Neural cell (in vitro differentiated cells): ENCODE measurements around the gene ERRFI1. TPM values are rescaled to one million over a fixed set of nuclear protein-coding genes. Genes with fewer than 3 reads are reported as not detected.

Source experiments
- H2AFZ ChIP-seq: fragments of 200-600, 300-800 bp; sonication (generic), shearing (Covaris generic); 2 replicates; pipeline ENCODE4 v1.6.0; 2014; ENCODE audit warnings: low read depth, mild to moderate bottlenecking, antibody characterized with exemption, low read length, moderate library complexity
- H3F3A ChIP-seq: fragments of 200-600 bp; shearing (Covaris generic); 2 replicates; pipeline ENCODE4 v1.6.1; 2016; ENCODE audit warnings: mild to moderate bottlenecking, moderate library complexity, mixed read lengths, antibody characterized with exemption, low read length; ENCODE audit not compliant: insufficient read depth, poor library complexity, severe bottlenecking
- H3K27ac ChIP-seq: fragments of 200-600, 300-800 bp; sonication (generic), shearing (Covaris generic); 2 replicates; pipeline ENCODE4 v1.5.1; 2014; ENCODE audit warnings: mild to moderate bottlenecking, low read length, moderate library complexity
- H3K27me3 ChIP-seq: fragments of 300-800, 200-600 bp; sonication (generic), shearing (Covaris generic); 2 replicates; pipeline ENCODE4 v1.6.0; 2014; ENCODE audit warnings: mild to moderate bottlenecking, low read depth, low read length, moderate library complexity; ENCODE audit not compliant: insufficient read depth
- H3K36me3 ChIP-seq: fragments of 300-800, 200-600 bp; sonication (generic), shearing (Covaris generic); 2 replicates; pipeline ENCODE4 v1.5.1; 2014; ENCODE audit warnings: mild to moderate bottlenecking, antibody characterized with exemption, low read length, moderate library complexity; ENCODE audit not compliant: insufficient read depth
- H3K4me2 ChIP-seq: fragments of 300-800, 200-600 bp; sonication (generic), shearing (Covaris generic); 2 replicates; pipeline ENCODE4 v1.6.0; 2014; ENCODE audit warnings: mild to moderate bottlenecking, low read length
- H3K4me3 ChIP-seq: fragments of 300-800, 200-600 bp; sonication (generic), shearing (Covaris generic); 2 replicates; pipeline ENCODE4 v1.5.1; 2014; ENCODE audit warnings: mild to moderate bottlenecking, low read length, moderate library complexity
- H3K79me2 ChIP-seq: fragments of 200-600 bp; shearing (Covaris generic); replicated peaks from 2 replicates; pipeline ENCODE4 v1.6.0; 2014; ENCODE audit warnings: mild to moderate bottlenecking, low read length, moderate library complexity; ENCODE audit not compliant: insufficient read depth
- H3K9ac ChIP-seq: fragments of 300-800, 200-600 bp; sonication (generic), shearing (Covaris generic); 2 replicates; pipeline ENCODE4 v1.6.1; 2016; ENCODE audit warnings: mild to moderate bottlenecking, low read length, mixed read lengths
- H3K9me2 ChIP-seq: fragments of 200-600 bp; shearing (Covaris generic); 2 replicates; pipeline ENCODE4 v1.6.1; 2016; ENCODE audit warnings: mild to moderate bottlenecking, low read length, mixed read lengths; ENCODE audit not compliant: insufficient read depth
- H3K9me3 ChIP-seq: fragments of 200-600, 300-800 bp; sonication (generic), shearing (Covaris generic); 2 replicates; pipeline ENCODE4 v1.6.1; 2016; ENCODE audit warnings: mild to moderate bottlenecking, mixed run types, low read length, moderate library complexity, mixed read lengths
- H4K20me1 ChIP-seq: fragments of 200-600 bp; shearing (Covaris generic); 2 replicates; pipeline ENCODE4 v1.6.1; 2016; ENCODE audit warnings: mild to moderate bottlenecking, mixed run types; ENCODE audit not compliant: insufficient read depth
- CTCF ChIP-seq: fragments of 450-650 bp; IDR thresholded peaks from 2 replicates; pipeline ENCODE4 v1.5.1; 2014; ENCODE audit warnings: antibody characterized with exemption, mild to moderate bottlenecking, moderate library complexity; ENCODE audit not compliant: poor library complexity, severe bottlenecking
- EP300 ChIP-seq: fragments of 450-650 bp; conservative IDR thresholded peaks from 2 replicates; pipeline ENCODE4 v1.6.1; 2014; ENCODE audit warnings: antibody characterized with exemption, mild to moderate bottlenecking, moderate library complexity; ENCODE audit not compliant: poor library complexity, severe bottlenecking
- EZH2 ChIP-seq: fragments of 200-600, 300-800 bp; shearing (Covaris generic), sonication (generic); IDR thresholded peaks from 2 replicates; pipeline ENCODE4 v1.6.1; 2014; ENCODE audit warnings: antibody characterized with exemption, low read length, borderline replicate concordance, mild to moderate bottlenecking; ENCODE audit not compliant: insufficient read depth, poor library complexity, severe bottlenecking
- MXI1 ChIP-seq: fragments of 450-650 bp; conservative IDR thresholded peaks from 2 replicates; pipeline ENCODE4 v1.6.1; 2014; ENCODE audit warnings: antibody characterized with exemption, mild to moderate bottlenecking; ENCODE audit not compliant: poor library complexity, severe bottlenecking
- POLR2AphosphoS5 ChIP-seq: IDR thresholded peaks from 2 replicates; pipeline ENCODE4 v1.6.1; 2012
- SMC3 ChIP-seq: fragments of 450-650 bp; conservative IDR thresholded peaks from 2 replicates; pipeline ENCODE4 v1.6.1; 2014; ENCODE audit warnings: antibody characterized with exemption, mild to moderate bottlenecking, moderate library complexity; ENCODE audit not compliant: poor library complexity
- TAF1 ChIP-seq: IDR thresholded peaks from 2 replicates; pipeline ENCODE4 v1.6.1; 2012; ENCODE audit warnings: low read depth
- polyA plus RNA-seq: library from polyadenylated mRNA; depleted of rRNA; stranded (reverse); fragments of >200 nt; gene quantifications from 2 replicates; pipeline ENCODE4 v1.2.3, GENCODE V29; 2014
- TF ChIP-seq, protein P1 (sequence below): IDR thresholded peaks from 2 replicates; pipeline ENCODE4 v1.6.1; 2012; ENCODE audit warnings: borderline replicate concordance

The ERRFI1 gene
- polyA plus RNA-seq, 1 donor from 2014 or later = 72.9 TPM

DNA sequence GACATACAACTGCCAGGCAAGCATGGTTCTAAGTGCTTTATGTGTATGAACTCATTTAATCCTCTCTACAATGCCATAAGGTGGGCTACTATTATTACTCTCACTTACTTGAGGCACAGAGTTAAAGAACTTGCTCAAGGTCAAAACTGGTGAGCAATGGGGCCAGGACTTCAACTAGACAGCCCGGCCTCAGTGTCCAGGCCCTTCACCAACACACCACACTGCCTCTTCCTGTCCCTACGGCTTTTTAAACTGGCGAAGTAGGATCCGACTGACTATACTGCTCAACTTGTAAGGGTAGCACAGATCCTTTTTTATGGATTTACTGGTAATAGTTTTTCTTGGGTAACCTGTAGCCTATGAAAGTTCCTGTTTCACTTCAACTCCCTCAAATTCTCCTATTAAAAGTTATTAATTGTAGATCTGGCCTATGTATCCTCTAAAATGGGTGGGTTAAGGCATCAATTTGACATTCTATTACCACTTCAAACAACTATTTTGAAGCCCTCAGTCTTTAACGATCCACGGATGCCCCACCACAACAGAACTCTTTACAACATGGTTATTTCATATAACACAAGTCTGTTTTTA is 4.3 kb downstream of the ERRFI1 start:
- no peak for TF ChIP-seq SMC3
- no peak for TF ChIP-seq CTCF
- TF ChIP-seq EP300 = no peak
- TF ChIP-seq, protein P1, sequence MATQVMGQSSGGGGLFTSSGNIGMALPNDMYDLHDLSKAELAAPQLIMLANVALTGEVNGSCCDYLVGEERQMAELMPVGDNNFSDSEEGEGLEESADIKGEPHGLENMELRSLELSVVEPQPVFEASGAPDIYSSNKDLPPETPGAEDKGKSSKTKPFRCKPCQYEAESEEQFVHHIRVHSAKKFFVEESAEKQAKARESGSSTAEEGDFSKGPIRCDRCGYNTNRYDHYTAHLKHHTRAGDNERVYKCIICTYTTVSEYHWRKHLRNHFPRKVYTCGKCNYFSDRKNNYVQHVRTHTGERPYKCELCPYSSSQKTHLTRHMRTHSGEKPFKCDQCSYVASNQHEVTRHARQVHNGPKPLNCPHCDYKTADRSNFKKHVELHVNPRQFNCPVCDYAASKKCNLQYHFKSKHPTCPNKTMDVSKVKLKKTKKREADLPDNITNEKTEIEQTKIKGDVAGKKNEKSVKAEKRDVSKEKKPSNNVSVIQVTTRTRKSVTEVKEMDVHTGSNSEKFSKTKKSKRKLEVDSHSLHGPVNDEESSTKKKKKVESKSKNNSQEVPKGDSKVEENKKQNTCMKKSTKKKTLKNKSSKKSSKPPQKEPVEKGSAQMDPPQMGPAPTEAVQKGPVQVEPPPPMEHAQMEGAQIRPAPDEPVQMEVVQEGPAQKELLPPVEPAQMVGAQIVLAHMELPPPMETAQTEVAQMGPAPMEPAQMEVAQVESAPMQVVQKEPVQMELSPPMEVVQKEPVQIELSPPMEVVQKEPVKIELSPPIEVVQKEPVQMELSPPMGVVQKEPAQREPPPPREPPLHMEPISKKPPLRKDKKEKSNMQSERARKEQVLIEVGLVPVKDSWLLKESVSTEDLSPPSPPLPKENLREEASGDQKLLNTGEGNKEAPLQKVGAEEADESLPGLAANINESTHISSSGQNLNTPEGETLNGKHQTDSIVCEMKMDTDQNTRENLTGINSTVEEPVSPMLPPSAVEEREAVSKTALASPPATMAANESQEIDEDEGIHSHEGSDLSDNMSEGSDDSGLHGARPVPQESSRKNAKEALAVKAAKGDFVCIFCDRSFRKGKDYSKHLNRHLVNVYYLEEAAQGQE = no peak
- TF ChIP-seq POLR2AphosphoS5 = no peak
- TF ChIP-seq TAF1 = no peak
- TF ChIP-seq MXI1 = no peak
- no peak for TF ChIP-seq EZH2
- no peaks in the 10 kb centered on the region for H3K27me3 ChIP-seq
- peaks cover 3% of the 10 kb centered on the region for H3F3A ChIP-seq
- no peaks in the 10 kb centered on the region for H3K36me3 ChIP-seq
- no peak overlapping the region for H3K27ac ChIP-seq
- H2AFZ ChIP-seq = no peak overlapping the region
- H3K9ac ChIP-seq = no peak overlapping the region
- no peaks in the 10 kb centered on the region for H3K9me3 ChIP-seq
- H3K79me2 ChIP-seq = peaks cover 65% of the 10 kb centered on the region
- H3K4me2 ChIP-seq = no peak overlapping the region
- peaks cover 3% of the 10 kb centered on the region for H4K20me1 ChIP-seq
- H3K4me3 ChIP-seq = no peak overlapping the region
- no peaks in the 10 kb centered on the region for H3K9me2 ChIP-seq

DNA sequence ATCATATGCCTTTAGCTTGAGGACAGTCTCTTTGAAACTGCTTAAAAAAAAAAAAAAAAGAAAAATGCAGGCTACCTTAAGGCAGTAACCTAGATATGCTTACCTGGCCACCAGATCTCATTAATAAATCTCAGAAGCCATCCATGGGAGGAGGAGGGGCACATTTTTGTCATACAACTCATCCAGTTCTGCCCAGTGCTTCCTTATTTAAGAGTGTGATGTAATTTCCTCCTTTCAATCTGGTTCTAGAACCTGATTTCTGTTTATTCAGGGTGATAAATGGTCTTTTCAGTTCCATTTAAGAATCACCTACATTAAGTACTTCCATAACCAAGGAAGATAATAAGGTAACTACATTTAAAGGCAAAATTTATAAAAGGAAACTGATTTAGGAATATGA is 6.1 kb downstream of the ERRFI1 start:
- TF ChIP-seq TAF1 (no peak), MXI1 (no peak), POLR2AphosphoS5 (no peak), EZH2 (no peak), CTCF (no peak)
- TF ChIP-seq, protein P1 = no peak
- Histone ChIP-seq H4K20me1 (peaks cover 3% of the 10 kb centered on the region), H3K27ac (no peak overlapping the region)

More for the DNA sequence above, 6.1 kb downstream of the ERRFI1 start:
- Histone ChIP-seq H3K36me3 (no peaks in the 10 kb centered on the region), H3K9ac (no peak overlapping the region), H3F3A (peaks cover 3% of the 10 kb centered on the region), H3K9me2 (no peaks in the 10 kb centered on the region), H3K27me3 (no peaks in the 10 kb centered on the region), H3K4me3 (no peak overlapping the region), H3K9me3 (no peaks in the 10 kb centered on the region), H3K79me2 (peaks cover 77% of the 10 kb centered on the region), H3K4me2 (no peak overlapping the region), H2AFZ (no peak overlapping the region)
